HG03139 (cell line): Measurements from ENCODE around the gene NAT10.

ENCODE experiments used
- ATAC-seq: cut with Tn5 transposase; IDR thresholded peaks from one replicate; pipeline ENCODE4 v1.9.1; 2021; ENCODE audit not compliant: unreplicated experiment

The NAT10 gene

DNA sequence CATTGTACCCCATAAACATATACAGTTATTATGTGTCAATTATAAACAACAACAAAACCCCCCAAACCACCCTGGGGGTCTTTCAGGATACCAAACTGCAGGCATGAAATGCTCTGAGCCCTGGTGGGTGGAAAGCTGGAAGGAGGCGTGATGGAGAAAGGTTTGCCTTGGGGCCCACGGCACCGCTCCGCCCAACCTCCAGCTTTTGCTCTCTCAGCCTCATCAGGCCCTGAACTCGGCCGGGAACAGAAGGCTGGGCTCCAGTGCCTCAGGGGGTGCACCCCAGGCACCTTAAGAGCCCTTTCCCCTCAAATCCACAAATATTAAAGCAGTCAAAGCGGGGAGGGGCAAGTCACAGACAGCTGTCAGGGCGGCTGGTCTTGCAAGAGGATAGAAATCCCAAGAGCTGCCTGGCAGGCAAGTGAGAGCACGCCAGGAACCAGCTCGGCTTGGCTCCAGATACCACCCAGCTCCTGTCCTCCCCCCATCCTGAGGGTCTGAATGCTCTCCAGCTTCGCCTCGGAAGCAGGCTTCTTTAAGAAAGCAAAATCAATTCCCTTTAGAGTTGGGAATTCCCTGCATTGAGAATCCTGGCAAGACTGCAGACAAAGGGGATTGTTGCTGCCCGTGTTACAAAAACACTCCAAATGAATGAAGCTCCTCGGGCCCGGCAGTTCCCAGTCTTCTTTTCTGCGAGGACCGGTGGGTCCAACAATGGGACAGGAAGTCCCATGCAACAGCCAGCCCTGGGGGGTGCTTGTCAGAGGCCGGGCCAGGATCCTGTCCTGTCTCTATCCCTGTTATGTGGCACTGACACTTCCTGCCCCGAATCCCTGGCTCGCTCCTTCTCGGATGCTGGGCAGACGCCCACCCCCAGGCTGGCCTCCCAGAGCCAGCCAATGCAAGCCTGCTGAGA is 80.8 kb downstream of the NAT10 start:
- ATAC-seq = no peak

DNA sequence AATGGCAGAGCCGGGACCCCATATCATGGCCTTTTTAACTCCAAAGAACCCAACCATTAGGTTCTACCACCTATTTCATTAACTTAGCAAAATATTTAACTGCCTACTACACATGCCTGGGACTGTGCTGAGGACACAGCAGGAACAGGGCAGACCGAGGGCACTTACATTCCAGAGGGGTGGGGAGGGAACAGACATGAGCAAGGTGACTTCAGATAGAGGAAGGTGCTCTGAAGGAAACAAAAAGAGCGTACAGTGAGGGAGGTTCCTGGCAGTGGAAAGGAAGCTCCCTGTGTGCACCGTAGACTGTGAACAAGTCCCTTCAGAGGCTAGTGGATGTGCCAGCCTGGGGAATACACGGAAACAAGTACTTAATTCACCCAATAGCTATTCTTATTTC is 82.8 kb downstream of the NAT10 start:
- ATAC-seq = no peak

- no peak for ATAC-seq
Measured at GRCh38 chr11:34189191-34189590, 83.8 kb downstream of the NAT10 start.

DNA sequence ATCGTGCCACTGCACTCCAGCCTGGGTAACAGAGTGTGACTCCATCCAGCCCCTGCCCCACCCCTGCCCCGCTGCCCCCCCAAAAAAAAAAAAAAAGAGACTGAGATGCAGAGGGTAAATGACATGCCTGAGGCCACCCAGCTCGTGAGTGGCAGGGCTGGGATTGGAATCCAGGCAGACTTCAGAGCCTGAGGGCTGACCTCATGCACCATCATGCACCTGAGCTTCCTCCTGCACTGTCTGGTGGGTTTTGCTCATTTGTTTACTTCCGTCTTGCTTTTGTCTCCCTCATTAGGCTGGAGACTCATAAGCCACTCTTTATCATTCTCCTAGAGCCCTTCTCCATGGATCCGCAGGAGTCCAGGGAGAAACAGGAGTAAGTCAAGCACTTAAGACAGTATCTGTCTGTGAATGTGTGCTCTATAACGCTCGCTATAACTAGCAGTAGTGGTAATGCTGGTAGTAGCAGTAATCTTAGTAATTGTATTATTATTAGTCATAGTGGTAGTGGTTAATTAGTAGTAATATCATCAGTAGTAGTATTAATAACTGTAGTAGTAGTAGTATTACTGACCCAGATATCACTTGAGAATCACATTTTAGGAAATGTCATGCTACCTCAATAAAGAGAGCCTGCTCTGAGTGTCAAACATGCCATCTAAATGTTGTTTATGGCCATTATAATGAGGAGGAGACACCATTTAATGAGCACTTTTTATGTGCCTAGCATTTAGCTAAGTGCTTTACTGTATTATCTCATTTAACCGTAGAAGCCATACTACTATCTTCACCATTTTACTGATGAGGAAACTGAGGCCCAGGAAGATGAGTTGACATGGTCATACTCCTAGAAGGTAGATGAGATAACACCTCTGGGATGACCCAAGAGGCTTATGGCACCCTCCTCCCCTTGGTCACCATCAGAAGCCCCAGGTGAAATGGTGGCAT is 85.0 kb downstream of the NAT10 start:
- no peak for ATAC-seq

DNA sequence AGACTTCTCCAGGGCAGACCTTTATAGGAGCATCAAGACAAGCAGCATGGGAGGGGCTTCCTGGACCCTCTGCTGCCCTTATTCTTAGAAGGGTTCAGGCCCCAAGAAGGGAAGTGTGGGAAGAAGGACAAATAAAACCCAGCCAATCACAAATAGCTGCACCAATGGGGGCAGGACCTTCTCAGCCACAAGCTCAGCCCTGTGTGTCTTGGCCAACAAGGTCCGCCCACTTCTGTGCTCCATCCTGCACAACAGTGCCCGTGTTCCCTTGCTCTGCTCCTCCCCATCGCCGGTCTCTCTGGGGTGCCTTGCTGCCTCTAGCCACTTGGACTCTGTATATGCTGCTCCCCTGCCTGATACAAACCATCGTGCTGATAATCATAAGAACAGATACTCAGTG is 86.1 kb downstream of the NAT10 start:
- ATAC-seq = no peak

- no peak for ATAC-seq
Measured at GRCh38 chr11:34192481-34193401, 87.3 kb downstream of the NAT10 start.

GRCh38 chr11:34194576-34195335 is 89.3 kb downstream of the NAT10 start:
- ATAC-seq = no peak
